ENCODE results near the gene USP4.
"Not testable (repeated sequence)": the region's sequence is repeated elsewhere in the genome, so short reads cannot be mapped to it uniquely, and the experiment has no call there.

The USP4 gene

GRCh38 chr3:49339941-49340800 is at the start of gene USP4:
Gene USP4 (minus strand): TSS chr3:49340053. CDS start chr3:49340024, 29 bp downstream.
- DNase-seq: peak; percentile 65

DNA sequence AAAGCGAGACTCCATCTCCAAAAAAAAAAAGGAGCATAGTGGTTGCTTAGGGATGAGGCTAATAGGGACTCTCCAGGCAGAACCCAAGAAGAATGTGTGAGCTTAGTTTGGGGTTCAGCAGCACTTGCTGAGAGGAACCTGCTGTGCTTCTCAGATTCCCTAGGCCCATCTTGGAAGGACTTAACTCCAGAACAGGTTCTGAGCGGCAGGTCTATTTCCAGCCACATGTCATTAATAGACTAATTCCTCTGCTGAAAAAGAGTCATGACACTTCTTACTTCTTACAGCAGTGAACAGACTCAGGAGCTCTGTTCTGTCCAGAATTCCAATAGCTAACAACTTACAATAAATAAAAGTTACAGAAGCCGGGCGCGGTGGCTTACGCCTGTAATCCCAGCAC is 49.4 kb upstream of the USP4 start:
- DNase-seq: no peak

- no peak for DNase-seq
Observed at GRCh38 chr3:49388289-49388820, 48.5 kb upstream of the USP4 start.

- DNase-seq: no peak
Observed at GRCh38 chr3:49387721-49388120, 47.9 kb upstream of the USP4 start.

DNA sequence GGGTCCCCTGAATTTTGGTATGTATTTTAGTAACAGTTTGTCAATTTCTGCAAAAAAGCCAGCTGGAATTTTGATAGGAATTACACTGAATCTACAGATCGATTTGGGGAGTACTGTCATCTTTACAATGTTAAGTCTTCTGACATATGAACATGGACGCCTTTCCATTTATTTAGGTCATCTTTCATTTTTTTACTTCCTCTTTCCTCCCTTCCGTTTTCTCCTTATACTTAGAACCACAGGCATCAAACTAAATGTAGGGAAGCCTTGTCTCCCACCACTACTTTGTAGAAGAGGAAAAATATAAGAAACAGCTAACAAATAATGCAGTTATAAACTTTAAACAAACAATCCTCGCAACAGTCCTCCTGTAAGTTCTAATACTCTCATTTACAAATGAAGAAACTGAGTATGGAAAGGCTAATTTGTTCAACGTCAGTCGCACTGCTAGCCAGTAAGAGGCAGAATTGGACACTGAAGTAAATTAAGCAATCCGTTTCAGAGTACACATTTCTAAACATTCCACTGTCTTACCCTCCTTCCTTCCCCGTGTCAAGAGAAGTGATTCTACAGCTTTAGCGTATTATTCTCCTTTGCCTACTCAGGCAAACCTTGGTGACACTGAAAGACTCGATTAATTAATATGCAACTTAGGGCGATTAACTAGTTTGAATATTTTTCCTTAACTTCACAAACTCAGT is 46.4 kb upstream of the USP4 start:
- no peak for DNase-seq

GRCh38 chr3:49385617-49386016 is 45.8 kb upstream of the USP4 start:
- no peak for DNase-seq

GRCh38 chr3:49383387-49383786 is 43.5 kb upstream of the USP4 start:
- DNase-seq: no peak

DNA sequence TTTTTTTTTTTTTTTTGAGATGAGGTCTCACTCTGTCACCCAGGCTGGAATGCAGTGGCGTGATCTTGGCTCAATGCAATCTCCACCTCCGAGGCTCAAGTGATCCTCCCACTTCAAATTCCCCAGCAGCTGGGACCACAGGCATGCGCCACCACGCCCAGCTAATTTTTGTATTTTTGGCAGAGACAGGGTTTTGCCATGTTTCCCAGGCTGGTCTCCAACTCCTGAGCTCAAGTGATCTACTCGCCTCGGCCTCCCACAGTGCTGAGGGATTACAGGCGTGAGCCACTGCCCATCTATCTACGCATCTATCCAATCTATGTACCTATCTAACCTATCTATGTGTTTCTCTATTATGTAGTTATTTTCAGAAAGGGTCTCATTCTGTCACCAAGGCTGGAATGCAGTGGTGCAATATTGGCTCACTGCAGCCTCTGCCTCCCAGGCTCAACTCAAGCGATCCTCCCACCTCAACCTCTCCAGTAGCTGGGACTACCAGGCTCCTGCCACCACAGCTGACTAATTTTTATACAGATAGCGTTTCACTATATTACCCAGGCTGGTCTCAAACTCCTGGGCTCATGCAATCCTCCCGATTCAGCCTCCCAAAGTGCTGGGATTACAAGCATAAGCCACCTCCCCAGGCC is 38.5 kb upstream of the USP4 start:
- no peak for DNase-seq

GRCh38 chr3:49377483-49377882 is 37.6 kb upstream of the USP4 start:
- no peak for DNase-seq

DNA sequence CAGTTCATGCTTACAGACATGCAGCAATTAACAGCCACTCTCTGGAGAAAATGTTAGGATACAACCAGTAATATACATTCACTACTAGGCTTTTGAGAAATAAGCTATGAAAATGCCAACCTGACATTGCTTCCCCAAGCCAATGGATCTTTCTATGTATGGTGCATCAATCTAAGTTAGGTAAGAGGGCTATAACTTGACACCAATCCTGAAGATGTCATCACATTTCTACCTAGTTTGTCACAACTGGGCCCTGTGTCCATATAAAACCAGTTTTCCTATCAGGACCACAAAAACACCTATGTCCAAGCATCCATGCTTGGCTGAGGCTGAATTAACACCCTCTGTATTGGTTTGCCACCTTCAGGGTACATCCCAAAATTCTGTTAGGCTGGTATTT is 32.1 kb upstream of the USP4 start:
- no peak for DNase-seq

DNA sequence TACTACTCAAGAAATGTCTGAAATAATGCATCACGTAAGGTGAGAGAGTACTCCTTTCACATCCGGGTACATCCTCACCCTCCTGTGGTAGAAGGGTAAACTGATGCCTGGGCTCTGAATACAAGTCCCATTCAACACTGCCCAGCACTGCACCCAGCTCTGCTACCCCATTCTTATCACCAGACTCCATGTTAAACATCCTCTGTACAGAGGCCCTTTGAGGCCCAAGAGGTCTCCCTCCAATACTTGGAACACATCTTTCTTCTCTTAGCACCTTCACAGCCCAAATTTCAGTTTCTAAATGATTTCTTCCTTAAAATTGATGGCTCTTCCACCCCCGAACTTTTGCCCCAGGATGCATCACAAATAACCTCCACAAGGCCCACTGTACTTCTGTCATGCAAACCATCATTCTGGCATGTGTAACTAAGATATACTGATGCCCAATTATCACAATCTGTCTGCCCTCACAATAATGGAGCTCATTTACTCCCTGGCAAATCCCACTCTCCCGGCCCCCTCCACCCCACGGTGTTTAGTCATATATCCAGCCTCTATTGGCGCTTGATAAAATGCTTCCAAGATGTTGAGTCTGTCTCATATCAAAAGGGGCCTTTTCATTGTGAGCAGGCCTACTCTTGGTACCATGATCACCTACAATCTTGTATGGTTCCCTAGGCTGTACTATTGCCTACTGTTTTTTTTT is 30.9 kb upstream of the USP4 start:
- no peak for DNase-seq

DNA sequence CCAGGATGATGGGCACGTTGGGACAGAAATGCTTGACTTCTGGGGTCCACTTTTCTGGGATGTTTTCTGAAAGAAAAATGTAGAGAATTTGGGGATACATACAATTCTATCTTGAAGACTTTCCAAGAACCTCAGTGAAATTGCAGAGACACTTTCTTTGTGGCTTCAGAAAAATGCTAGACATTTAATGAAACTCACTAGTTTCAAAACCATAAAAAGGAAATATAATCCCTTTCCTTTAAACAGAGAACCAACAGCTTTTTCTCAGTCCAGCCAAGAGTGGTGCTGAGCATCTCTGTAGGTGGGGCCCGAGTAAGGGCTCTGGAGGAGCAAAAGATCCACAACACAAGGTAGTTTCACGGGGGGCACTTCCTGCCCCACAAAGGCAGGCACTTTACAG is 22.7 kb upstream of the USP4 start:
- DNase-seq: no peak

DNA sequence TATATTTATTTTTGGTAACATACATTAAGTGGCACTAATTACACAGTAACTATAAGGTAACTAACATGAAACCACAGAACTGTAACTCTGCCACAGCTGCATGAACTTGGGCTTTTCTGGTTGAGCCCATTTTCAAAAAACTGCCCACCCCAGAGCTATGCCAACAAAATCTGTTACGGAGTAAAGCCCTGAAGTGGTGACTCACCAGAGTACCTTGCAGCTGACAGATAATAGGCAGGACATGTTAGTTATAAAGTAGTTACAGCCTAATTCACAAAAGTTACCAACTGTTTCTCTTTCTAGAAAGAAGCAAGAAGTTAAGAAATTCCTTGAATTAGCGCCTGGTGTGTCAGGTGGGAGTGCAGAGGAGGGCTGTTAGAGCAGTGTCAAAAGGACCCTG is 19.8 kb upstream of the USP4 start:
- DNase-seq: no peak

- no peak for DNase-seq
Observed at GRCh38 chr3:49358884-49359225, 19.0 kb upstream of the USP4 start.

DNA sequence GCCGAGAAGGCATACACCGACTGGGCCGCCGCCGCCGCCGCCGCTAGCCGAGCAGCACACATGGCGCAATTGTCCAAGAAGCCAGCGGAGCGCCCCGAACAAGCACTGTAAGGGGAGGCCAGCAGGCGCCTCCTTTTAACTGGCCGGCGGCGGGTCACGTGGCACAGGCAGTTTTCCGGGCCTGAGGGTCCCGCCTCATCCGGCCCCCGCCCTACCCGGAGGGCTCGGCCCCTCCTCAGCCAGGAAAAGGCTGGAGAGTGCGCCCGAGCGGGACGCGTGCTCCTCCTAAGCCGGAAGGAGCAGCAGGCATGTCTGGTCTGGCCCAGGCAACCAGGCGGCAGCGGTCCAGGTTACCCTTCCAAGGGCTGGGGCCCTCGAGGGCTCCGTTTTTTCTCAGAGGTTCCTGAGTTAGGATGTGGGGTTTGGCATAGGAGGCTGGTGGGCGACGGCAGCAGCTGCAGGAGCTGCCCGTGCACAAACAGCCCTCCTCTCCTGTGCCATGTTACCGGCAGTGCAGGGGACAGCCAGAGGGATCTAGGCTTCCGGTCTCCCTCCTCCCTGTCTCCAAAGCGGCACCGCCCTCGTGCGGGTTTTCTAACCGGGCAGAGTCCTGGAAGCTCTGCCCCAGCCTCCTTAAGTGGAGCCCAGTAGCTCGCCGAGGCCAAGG is 18.5 kb upstream of the USP4 start, which contains the start of gene GPX1:
Gene GPX1, minus strand, starts transcription at position 137 of the 667 bp plus-strand sequence. Its CDS starts 75 bp downstream, at position 62.
- DNase-seq: peak; percentile 74

GRCh38 chr3:49357443-49358216 is 17.8 kb upstream of the USP4 start:
- DNase-seq: not testable (repeated sequence)

GRCh38 chr3:49357095-49357442 is 17.2 kb upstream of the USP4 start:
- DNase-seq: not testable (repeated sequence)

GRCh38 chr3:49352890-49353421 is 13.1 kb upstream of the USP4 start:
- no peak for DNase-seq

GRCh38 chr3:49352281-49352680 is 12.4 kb upstream of the USP4 start:
- DNase-seq: no peak

DNA sequence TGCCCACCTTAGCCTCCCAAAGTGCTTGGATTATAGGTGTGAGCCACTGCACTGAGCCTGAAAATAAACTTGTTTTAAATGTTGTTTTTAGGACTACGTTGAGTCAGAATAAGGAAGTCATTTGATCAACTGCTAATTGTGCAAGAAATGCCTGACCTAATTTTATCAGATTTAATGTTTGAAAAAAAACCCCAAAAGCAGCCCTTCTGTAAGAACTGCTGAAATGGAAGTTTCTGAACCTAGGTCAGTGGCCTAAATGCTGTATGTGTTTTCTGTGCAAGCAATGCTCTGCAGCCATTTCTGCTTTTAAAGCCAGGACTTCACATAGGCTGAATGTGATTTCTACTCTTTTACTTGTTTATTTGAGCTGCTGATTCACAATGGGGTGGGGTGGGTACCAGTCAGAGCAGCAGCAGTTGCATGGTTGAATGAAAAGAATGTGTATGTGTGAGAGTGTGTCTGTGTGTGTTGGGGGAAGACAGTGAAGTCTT is 11.7 kb upstream of the USP4 start:
- DNase-seq: no peak

Data from NCI-H748 treated with DMSO at 0.1 percent for 48 hours (cell line).